Measurements from ENCODE around the gene LRRC10B. TPM values are rescaled to one million over a fixed set of nuclear protein-coding genes. Genes with fewer than 3 reads are reported as not detected.
"Not testable (repeated sequence)": the region's sequence is repeated elsewhere in the genome, so short reads cannot be mapped to it uniquely, and the experiment has no call there.

The LRRC10B gene
- total RNA-seq (2014; rRNA removed; shearing (Covaris generic)) = 0.43 TPM in 1 of 2 replicates, not detected in the other
- polyA plus RNA-seq (2016; fragmentation: Nextera tagmentation; extraction: Ambion mirVana) = not detected in 2 replicates

GRCh38 chr11:61507962-61508861, at the start of gene LRRC10B:
Gene LRRC10B, plus strand, starts transcription at chr11:61508749. Its CDS starts 250 bp downstream, at chr11:61508999.
- 7 to 8% methylated on average over 30 to 37 of the region's 74 CpGs for WGBS, 2 experiments (ENCODE audit: low coverage in 1 of 2, low lambda C conversion rate in 2 of 2, missing lambda C conversion rate in 2 of 2)
- TF ChIP-seq EZH2phosphoT487 (IDR thresholded peaks at IDR 0.05; ENCODE audit: insufficient read depth, low read depth) = 0 out of 2 replicates have a peak, but pooled peaks have one; percentile 38
- TF ChIP-seq EZH2 (IDR thresholded peaks at IDR 0.05; ENCODE audit: insufficient read depth, poor library complexity, severe bottlenecking) = peak; percentile 79
- Histone ChIP-seq H2AFZ (peak within 1 kb of the TSS; percentile 73), H3K4me3 (peak within 1 kb of the TSS; percentile 57), H3K4me2 (ENCODE audit: unreplicated experiment) (peak within 1 kb of the TSS; percentile 52), H3K27ac (no peak within 1 kb of the TSS), H3K9me3 (ENCODE audit: low read depth) (no peaks in the 10 kb centered on the region), H3K79me2 (ENCODE audit: insufficient read depth) (no peaks in the 10 kb centered on the region), H3K9ac (no peak within 1 kb of the TSS), H3F3A (ENCODE audit: insufficient read depth) (no peaks in the 10 kb centered on the region), H3K27me3 (replicated peaks; ENCODE audit: insufficient read depth) (peaks cover 20% of the 10 kb centered on the region), H3K36me3 (ENCODE audit: low read depth) (no peaks in the 10 kb centered on the region), H3K4me1 (ENCODE audit: insufficient read depth) (no peaks in the 10 kb centered on the region), H3K9me2 (ENCODE audit: insufficient read depth) (no peaks in the 10 kb centered on the region), H4K20me1 (ENCODE audit: insufficient read depth) (no peaks in the 10 kb centered on the region)
- DNase-seq = peak; percentile 49
- in situ Hi-C loops (cut with MboI) = no loop called here

GRCh38 chr11:61460474-61460881, 48.1 kb upstream of the LRRC10B start:
- Histone ChIP-seq H3K36me3 (ENCODE audit: low read depth) (no peaks in the 10 kb centered on the region), H3K79me2 (ENCODE audit: insufficient read depth) (0 out of 2 replicates have a peak, but pooled peaks cover 3% of the 10 kb centered on the region), H3K4me2 (ENCODE audit: unreplicated experiment) (peak overlapping the region; percentile 25), H4K20me1 (ENCODE audit: insufficient read depth) (no peaks in the 10 kb centered on the region), H3K4me1 (ENCODE audit: insufficient read depth) (peaks cover 16% of the 10 kb centered on the region), H3K9me2 (ENCODE audit: insufficient read depth) (no peaks in the 10 kb centered on the region), H3K9me3 (ENCODE audit: low read depth) (no peaks in the 10 kb centered on the region), H3F3A (ENCODE audit: insufficient read depth) (peaks cover 14% of the 10 kb centered on the region; the same call in 1 of the 2 replicates), H2AFZ (no peak overlapping the region; the same call in 1 of the 2 replicates), H3K27me3 (replicated peaks; ENCODE audit: insufficient read depth) (no peaks in the 10 kb centered on the region), H3K9ac (peak overlapping the region; percentile 33), H3K27ac (peak overlapping the region; percentile 44), H3K4me3 (no peak overlapping the region)
- WGBS, 2 experiments (ENCODE audit: low coverage in 1 of 2, low lambda C conversion rate in 2 of 2, missing lambda C conversion rate in 2 of 2) = 13% methylated on average over 3 of the region's 3 CpGs
- in situ Hi-C loops (cut with MboI) = no loop called here
- TF ChIP-seq EZH2phosphoT487 (IDR thresholded peaks at IDR 0.05; ENCODE audit: insufficient read depth, low read depth) = no peak
- no peak for TF ChIP-seq EZH2 (IDR thresholded peaks at IDR 0.05; ENCODE audit: insufficient read depth, poor library complexity, severe bottlenecking)
- DNase-seq = peak; percentile 75

GRCh38 chr11:61460986-61461385, 47.6 kb upstream of the LRRC10B start:
- DNase-seq = no peak
- Histone ChIP-seq H3K4me1 (ENCODE audit: insufficient read depth) (peaks cover 16% of the 10 kb centered on the region), H3K9me2 (ENCODE audit: insufficient read depth) (no peaks in the 10 kb centered on the region), H4K20me1 (ENCODE audit: insufficient read depth) (no peaks in the 10 kb centered on the region), H3K9ac (peak overlapping the region; percentile 33; the same call in 1 of the 2 replicates), H3K4me2 (ENCODE audit: unreplicated experiment) (peak overlapping the region; percentile 25), H3K9me3 (ENCODE audit: low read depth) (no peaks in the 10 kb centered on the region), H3F3A (ENCODE audit: insufficient read depth) (peaks cover 14% of the 10 kb centered on the region; the same call in 1 of the 2 replicates), H3K27ac (peak overlapping the region; percentile 44), H3K79me2 (ENCODE audit: insufficient read depth) (0 out of 2 replicates have a peak, but pooled peaks cover 3% of the 10 kb centered on the region), H2AFZ (no peak overlapping the region), H3K27me3 (replicated peaks; ENCODE audit: insufficient read depth) (no peaks in the 10 kb centered on the region), H3K4me3 (no peak overlapping the region), H3K36me3 (ENCODE audit: low read depth) (no peaks in the 10 kb centered on the region)
- TF ChIP-seq EZH2 (IDR thresholded peaks at IDR 0.05; ENCODE audit: insufficient read depth, poor library complexity, severe bottlenecking) (no peak), EZH2phosphoT487 (IDR thresholded peaks at IDR 0.05; ENCODE audit: insufficient read depth, low read depth) (no peak)
- in situ Hi-C loops (cut with MboI) = no loop called here
- WGBS, 2 experiments (ENCODE audit: low coverage in 1 of 2, low lambda C conversion rate in 2 of 2, missing lambda C conversion rate in 2 of 2) = 86% methylated on average over 5 of the region's 5 CpGs

GRCh38 chr11:61467602-61468001, 40.9 kb upstream of the LRRC10B start:
- H3K79me2 ChIP-seq (ENCODE audit: insufficient read depth); H3K9ac ChIP-seq; H3K9me2 ChIP-seq (ENCODE audit: insufficient read depth); H3F3A ChIP-seq (ENCODE audit: insufficient read depth); H3K27ac ChIP-seq; H3K4me3 ChIP-seq; H2AFZ ChIP-seq; DNase-seq; H3K27me3 ChIP-seq (replicated peaks; ENCODE audit: insufficient read depth); in situ Hi-C loops (cut with MboI); H3K4me2 ChIP-seq (ENCODE audit: unreplicated experiment); H3K36me3 ChIP-seq (ENCODE audit: low read depth); H3K9me3 ChIP-seq (ENCODE audit: low read depth); H4K20me1 ChIP-seq (ENCODE audit: insufficient read depth): not testable (repeated sequence)
- 93 to 98% methylated on average over 6 of the region's 6 CpGs for WGBS, 2 experiments (ENCODE audit: low coverage in 1 of 2, low lambda C conversion rate in 2 of 2, missing lambda C conversion rate in 2 of 2)
- H3K4me1 ChIP-seq (ENCODE audit: insufficient read depth) = peaks cover 10% of the 10 kb centered on the region
